ENCODE measurements around the gene EPB41L4B.

GRCh38 chr9:109199676-109200075 lies 121.2 kb downstream of the EPB41L4B start:
- TF ChIP-seq CTCF (IDR thresholded peaks at IDR 0.05) (no peak), POLR2A (IDR thresholded peaks at IDR 0.05; ENCODE audit: low read depth) (no peak), EP300 (IDR thresholded peaks at IDR 0.05) (no peak)

Measured in esophagus muscularis mucosa (tissue), 4 donors.